ENCODE data around the gene C20orf144.
"Not testable (repeated sequence)": the region's sequence is repeated elsewhere in the genome, so short reads cannot be mapped to it uniquely, and the experiment has no call there.

Gene C20orf144

DNA sequence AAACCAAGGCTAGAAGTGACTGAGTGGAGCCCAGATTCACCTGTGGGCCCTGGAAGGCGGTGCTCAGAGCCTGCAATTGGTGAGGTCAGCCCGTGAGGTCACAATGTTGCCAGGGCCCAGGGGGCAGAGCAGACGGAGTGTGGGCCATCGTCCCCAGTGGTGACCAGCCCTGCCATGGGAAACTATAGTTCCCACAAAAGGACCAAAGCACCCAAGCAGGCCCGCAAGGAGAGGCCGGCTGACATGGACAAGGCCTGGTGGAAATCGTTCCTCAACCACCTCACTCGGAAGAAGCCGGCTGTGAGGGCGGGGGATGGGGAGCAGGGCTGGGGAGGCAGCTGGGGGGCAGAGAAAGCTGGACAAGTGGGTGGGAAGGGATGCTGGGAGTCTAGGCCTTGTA lies at the start of gene C20orf144:
C20orf144 (plus strand) TSS at position 156 of the 400 bp plus-strand sequence; CDS start at position 175, 19 bp downstream.
- no peak for DNase-seq (ENCODE audit: low read depth)

DNA sequence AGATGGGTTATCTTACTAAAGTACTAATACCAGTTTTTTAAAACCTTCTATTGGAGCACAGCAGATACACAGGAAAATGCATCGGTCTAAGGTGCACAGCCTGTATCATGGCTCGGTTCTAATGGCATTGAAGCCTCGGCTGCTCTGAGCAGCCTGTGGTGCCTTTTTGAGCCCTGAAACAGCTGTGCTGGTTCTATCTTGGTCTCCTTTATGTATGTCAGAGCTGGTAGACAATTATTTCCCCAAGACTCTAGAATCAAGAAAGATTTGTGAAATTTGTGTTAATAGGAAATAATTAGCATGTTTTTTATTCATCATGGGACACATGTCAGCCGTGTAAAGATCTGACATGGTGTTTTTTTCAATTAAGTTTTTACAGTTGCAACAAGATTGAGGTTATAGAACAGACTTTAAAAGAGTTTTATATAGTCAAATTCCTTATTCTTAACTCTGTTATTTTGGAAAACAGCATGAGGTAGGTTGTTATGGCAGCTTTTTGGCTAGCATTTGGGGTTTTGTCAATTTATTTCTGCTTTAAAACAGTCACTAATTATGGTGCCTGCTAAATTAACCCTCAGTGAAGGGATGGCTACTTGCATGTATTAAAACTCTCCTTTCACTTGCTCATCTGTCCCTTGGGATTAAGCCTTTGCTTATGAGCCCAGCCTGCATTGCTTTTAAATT lies 40.3 kb upstream of the C20orf144 start:
- no peak for DNase-seq (ENCODE audit: low read depth)

DNA sequence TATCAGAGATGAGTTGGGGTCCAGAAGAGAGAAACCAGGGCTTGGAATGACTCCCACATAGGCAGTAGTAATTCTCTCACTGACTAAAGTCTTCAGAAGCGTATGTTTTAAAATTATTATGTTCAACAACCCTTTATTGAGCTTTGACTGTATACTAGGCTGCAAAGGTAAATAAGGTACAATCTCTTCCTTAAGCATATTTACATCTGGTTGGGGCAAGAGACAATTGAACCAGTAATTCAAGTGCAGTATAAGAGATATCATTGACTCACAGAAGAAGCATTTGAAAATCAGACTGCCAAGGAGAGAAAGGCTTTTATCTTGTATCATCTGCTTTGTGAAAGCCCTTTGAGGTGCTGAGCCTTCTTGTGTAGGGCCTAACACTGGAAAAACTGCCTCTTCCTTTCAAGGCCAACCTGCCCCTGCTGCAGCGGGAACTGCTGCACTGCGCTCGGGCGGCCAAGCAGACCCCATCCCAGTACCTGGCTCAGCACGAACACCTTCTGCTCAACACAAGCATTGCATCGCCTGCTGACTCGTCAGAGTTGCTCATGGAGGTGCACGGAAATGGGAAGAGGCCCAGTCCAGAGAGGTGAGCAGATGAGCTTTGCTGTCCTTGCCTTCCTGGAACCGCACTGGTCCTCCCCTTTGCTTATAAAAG lies 39.3 kb upstream of the C20orf144 start:
- DNase-seq (ENCODE audit: low read depth): no peak

DNA sequence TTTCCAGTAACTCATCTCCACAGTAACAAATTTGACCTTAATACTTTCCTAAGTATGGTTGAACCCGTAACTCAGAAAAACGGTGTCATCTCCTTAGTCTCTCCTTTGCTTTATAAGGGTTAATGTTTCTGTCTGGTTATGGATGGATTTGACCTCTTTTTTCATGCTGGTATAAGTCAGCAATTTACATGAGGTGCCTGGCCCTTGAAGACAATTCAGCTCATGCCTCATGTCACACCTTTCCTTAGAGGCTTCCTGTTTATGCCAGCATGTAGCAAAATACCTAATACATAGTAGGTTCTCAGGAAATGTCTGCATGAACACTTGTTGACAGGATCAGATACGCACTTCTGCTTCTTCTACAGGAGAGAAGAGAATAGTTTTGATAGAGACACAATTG lies 37.7 kb upstream of the C20orf144 start:
- DNase-seq (ENCODE audit: low read depth): no peak

DNA sequence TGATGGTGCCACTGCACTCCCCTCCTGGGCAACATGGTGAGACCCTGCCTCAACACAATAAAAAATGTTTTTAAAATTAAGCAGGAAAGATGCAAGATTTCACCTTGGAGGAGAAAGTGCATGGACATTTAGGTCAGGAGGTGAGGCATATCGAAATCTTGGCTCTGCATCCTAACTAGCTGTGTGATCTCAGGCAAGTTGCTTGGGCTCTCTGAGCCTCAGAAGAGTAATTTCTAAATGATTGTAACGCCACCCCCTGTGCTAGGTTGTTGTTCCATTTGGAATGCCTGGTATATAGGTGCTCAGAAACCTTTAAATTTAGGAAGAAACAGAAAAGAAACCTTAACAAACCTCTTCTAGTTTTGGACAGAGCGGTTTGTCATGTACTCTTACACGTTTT lies 35.9 kb upstream of the C20orf144 start:
- DNase-seq (ENCODE audit: low read depth): no peak

DNA sequence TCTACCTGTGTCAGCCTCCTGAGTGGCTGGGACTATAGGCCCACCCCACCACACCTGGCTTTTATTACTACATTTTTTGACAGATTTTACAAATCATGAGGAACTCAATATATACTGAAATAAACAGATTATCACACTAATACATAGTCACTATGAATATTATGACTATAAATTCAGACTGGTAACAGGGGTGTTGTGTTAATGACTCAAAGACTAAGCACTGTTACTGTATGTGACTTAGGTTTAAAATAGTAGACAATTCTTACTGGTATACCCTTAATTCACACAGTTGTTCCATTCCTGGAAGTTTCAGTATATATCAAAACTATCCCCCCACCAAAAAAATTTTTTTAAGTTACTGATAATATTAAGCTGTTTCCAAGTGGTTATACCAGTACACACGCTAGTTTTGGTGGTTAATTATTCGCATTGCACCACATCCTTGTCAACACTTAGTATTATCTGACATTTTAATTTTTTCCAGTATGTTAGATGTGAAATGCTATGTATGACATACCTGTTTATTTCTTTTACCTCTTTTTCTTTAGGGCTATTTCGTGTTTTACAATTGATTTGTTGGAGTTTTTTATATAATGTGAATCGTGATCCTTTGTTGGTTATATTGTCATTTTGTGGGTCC lies 34.4 kb upstream of the C20orf144 start:
- DNase-seq (ENCODE audit: low read depth): no peak

DNA sequence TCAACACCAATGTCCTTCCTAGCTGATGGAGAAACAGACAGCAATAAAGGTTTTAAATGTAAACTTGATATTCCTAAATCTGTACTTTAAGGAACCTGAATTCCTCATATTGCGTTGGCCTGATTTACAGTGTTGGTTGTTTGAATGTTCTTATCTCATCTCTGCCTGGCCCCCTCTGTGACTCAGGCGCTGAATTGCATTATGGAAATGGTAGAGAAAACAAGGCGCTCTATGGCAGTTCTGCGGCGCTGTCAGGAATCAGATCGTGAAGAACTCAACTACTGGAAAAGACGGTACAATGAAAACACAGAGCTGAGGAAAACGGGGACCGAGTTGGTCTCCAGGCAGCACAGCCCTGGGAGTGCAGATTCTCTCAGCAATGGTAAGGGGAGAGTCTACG lies 32.6 kb upstream of the C20orf144 start:
- DNase-seq (ENCODE audit: low read depth): no peak

DNA sequence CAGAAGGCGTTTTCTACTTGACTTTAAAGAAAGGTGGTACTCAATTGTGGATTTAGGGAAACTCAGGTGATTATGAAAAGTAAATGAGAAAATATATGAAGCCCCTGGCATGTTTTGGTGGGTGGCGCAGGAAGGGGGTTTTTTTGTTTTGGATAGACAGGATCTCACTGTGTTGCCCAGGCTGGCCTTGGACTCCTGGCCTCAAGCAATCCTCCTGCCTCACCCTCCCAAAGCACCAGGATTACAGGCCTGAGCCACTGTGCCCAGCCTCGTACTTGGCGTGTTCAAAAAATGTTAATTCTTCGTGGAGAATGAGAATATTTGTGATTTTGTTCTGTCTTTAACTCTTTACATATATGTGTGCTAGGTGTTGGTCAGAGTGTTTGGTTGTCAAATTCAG lies 32.1 kb upstream of the C20orf144 start:
- no peak for DNase-seq (ENCODE audit: low read depth)

DNA sequence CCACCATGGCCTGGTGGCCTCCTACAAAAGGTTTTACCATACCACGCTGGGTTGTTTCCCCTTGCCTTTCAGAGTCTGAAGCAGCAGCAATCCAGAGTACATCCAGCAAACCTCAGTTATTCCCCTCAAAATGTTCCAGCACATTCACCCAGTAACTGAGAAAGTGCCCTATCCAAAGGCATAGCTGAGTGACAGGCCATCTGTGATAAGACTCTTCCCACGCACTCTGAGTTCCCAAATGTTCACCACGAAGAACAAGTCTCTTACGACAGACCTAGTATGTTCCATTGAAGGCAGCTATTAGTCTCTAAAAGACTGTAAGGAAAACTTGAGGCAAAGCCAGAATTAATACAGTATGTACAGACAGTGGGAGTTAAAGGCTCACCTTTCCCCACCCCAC lies 31.6 kb upstream of the C20orf144 start:
- no peak for DNase-seq (ENCODE audit: low read depth)

DNA sequence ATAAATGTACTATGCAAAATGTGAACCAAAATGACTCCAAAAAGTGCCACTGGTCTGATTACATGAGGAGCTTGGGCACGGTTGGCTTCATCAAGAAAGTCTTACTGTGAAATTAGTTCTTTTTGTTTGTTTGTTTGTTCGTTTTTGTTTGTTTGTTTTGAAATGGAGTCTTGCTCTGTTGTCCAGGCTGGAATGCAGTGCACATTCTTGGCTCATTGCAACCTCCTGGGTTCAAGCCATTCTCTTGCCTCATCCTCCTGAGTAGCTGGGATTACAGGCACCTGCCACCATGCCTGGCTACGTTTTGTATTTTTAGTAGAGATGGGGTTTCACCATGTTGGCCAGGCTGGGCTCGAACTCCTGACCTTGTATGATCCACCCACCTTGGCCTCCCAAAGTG lies 30.2 kb upstream of the C20orf144 start:
- not testable (repeated sequence) for DNase-seq (ENCODE audit: low read depth)

DNA sequence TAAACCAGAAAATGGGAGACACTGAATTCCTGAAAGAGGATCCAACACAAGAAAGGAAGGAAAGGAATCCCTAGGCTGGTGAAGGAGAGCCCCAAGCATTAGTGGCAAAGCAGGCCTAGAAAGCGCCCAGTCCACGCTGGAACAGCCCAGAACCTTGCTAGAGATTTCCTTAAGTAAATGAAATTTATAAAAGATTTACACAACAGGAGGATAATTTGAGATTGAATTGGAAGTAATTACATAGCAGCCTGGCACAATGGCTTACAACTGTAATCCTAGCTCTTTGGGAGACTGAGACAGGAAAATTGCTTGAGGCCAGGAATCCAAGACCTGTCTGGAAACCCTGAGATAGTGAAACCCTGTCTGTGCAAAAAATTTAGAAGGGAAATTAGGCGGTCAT lies 26.8 kb upstream of the C20orf144 start:
- no peak for DNase-seq (ENCODE audit: low read depth)

DNA sequence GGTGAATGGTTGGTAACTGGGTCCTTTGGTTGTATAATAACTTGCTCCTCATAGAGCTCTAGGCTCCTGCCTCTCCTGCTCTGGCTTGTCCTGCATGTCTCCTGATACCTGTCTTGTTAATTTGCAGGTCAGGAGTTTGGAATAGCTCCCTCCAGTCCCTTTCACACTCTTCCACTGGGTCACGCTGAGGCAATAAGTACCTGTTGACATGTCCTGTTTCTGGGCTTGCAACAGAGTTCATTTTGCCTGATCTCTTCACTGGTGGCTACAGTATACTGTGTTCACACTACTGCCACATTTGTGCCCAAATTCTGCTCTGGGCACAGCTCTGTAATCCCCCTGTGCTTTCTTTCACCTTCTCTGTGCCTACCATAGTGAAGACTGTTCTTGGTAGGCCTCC lies 25.4 kb upstream of the C20orf144 start:
- no peak for DNase-seq (ENCODE audit: low read depth)

DNA sequence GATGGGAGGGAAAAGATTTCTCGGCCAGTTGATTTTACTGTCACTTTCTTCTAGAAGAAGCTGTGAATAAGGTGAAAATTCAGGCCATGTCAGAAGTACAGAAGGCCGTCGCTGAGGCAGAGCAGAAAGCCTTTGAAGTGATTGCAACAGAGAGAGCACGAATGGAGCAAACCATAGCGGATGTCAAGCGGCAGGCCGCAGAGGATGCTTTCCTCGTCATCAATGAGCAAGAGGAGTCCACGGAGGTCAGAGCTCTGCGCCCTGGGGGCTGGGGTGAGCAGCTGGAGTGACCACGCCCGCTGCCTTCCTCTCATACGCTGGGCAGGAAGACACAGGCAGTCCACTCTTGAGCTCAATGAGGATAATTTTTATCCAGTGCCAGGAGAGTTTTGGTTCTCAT lies 21.8 kb upstream of the C20orf144 start:
- peak; percentile 19 for DNase-seq (ENCODE audit: low read depth)

DNA sequence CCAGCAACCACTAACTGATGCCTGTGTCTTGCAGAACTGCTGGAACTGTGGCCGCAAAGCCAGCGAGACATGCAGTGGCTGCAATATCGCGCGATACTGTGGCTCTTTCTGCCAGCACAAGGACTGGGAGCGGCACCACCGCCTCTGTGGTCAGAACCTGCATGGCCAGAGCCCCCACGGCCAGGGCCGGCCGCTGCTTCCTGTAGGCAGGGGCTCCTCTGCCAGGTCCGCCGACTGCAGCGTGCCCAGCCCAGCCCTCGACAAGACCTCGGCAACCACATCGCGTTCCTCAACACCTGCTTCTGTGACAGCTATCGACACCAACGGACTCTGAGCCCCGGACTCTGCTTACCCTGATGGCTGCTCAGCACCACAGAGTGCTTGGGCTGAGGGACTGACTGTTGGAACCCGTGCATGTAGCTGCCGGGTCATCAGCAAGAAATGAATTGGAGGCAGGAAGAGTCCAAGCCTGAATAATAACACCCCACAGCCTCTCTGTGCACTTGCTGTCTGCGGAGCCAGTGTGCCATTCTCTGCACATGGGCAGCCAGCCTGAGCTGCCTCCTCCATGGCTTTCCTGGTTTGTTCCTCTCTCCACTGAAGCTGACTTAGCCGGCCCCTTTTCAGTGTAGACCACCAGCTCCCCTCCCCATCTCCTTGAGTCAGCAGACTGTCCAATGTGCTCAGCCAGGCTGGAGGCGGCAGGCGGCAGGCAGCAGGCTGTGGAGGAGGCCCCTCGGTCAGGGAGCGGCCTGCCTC lies 17.6 kb upstream of the C20orf144 start:
- DNase-seq (ENCODE audit: low read depth): no peak

DNA sequence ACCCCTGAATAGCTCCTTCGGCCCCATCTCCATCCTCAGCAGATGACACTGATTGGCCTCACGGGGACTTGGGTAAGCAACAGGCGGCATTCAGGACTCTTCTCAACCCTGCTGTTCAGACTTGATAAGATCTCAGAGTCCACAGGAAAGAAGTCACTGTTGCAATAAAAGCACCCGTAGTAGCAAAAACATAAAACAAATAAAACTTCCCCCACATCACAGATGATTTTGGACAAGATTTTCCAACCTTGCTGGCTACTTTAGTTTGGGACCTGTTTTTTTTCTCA lies 17.1 kb upstream of the C20orf144 start:
- DNase-seq (ENCODE audit: low read depth): no peak

DNA sequence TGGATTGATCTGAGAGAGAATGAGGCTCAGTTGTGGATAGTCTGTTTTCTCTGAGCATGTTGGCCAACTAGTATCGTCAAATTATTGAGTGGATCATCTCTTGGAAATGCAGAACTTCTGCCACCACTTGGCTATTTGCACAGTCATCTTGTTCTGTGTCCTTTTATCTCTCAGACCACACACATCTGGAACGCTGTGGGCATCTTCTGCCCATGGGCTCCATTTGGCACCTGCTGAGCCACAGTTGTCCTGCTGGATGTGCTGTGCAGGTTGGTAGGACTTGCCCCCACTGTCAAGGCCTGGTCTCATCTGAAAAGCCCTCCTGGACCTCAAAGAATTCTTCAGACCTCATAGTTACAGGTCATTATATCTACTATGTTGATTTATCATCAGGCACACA lies 16.7 kb upstream of the C20orf144 start:
- no peak for DNase-seq (ENCODE audit: low read depth)

DNA sequence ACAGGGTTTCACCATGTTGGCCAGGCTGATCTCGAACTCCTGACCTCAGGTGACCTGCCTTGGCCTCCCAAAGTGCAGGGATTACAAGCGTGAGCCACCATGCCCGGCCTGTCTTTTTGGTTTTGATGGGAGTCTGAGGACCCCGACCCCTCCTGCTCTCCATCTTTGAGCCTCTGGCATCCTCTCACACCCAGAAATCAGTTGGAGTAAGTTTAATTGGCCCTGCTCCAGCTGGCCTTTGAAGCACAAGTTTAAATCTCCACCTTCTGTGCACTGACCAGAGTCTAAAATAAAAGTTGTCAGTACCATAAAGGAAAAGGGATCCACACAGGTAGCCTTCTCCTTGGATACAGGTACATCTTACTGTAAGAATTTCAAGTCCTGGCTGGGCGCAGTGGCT lies 15.9 kb upstream of the C20orf144 start:
- DNase-seq (ENCODE audit: low read depth): no peak

DNA sequence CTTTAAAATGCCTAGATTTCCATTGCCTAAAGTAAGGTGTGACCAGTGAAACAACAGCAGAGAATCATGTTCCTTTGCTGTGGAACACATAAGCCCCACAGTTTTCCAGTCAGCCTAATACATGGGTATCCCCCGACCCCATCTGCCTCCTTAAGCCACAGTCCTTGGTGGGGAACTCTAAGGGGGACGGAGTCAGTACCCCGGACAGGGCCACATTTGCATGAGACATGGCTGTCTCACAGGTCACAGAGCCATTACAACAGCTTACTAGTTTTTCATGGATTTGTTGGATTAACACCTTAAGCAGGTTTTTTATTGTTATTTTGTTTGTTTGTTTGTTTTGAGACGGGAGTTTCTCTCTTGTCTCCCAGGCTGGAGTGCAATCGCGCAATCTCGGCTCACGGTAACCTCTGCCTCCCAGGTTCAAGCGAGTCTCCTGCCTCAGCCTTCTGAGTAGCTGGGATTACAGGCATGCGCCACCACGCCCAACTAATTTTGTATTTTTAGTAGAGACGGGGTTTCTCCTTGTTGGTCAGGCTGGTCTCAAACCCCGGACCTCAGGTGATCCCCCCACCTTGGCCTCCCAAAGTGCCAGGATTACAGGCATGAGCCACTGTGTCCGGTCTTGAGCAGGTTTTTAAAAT lies 15.0 kb upstream of the C20orf144 start:
- not testable (repeated sequence) for DNase-seq (ENCODE audit: low read depth)

DNA sequence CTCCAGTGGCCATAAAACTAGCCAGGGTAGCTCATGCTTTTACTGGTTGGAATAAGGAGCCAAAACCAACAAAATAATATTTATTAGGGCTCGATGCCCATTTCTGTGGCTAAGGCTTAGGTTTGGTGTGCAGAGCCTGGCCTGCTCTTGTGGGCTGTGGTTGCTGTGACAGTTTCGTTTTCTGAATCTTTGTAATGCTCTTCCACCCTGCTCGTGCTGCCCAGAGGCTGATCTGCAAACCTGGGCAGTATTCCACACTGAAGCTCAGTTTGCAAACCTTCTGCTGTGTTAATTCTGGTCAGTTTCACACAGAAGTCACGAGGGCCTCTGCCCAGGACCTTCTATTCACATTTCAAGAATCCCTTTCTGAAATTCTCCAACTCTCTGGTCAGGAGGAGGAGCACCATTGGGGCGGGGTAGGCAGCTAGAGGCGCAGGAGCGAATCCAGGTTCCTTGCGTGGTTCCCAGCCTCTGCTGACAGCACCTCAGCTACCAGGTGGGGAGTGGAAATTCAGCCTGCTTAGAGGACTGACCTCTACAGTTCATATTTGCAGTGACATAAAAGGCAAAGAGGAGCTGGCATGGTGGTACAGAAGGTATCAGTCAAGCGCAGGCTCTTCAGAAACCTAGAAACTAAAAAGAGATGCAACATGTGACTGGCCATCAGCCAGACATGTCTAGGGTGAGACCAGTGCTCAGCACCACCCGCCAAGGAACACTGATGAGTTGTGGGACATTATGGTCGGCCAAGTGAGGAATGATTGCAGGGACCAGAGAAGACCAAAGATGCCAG lies 14.3 kb upstream of the C20orf144 start:
- DNase-seq (ENCODE audit: low read depth): no peak

DNA sequence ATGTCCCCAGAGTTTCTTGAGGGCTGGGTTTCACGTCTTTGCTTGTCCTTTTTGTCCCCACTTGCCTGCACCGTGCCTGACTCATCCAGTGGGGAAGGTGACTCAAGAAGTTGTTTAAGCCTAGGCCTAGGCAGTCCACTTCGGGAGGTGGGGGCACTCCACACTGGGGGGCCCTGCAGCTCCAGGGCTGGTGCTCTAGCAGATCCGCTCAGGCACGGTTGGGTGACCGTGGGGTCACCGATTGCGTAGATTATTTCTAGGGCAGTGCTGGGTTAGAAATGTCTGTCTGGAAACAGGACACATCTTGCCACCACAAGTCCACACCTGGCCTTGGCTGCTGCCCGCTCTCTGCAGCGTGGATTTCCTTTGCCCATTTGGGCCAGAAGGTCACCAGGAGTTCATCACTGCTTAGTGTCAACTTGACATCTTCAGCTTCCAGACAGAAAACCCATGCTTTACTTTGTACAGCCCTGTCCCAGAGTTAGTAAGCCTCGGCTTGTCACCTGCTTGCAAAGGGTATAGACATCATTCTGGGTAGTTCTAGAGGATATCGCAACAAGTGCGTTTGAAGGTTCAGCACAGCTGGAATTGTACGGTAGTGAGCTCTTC lies 13.6 kb upstream of the C20orf144 start:
- peak; percentile 30 for DNase-seq (ENCODE audit: low read depth)

DNA sequence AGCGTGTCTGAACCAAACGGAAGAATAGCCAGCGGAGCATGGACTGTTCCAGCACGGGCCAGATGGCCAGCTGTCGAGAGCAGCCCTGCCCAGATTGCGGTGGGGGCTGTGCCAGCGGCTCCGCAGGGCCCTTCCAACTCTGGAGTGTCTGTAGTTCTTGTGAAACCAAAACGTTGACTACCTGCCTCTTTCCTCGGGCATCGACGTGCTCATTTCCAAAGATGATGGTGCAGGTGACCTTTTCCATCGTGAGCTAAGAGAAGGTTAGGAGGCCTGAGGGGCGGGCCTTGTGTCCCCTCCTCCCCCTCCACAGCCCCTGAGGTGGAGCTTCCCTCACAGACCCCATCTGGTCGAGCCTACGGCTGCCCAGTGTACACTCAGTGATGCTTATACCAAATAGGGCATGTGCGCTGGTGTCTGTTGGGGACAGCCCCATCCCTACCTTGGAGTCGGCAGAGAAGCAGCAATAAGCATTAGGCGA lies 12.9 kb upstream of the C20orf144 start:
- DNase-seq (ENCODE audit: low read depth): no peak

All from ELR (cell line).